Lower leg skin (tissue), 3 donors: ENCODE measurements around the gene CDK18.

Experiments
- CTCF ChIP-seq, 3 donors: fragments of 450-650 bp; IDR thresholded peaks; one replicate each; pipeline ENCODE4 v1.5.1; 2016; ENCODE audit warnings: antibody characterized with exemption in 3 of 3, mild to moderate bottlenecking in 3 of 3, moderate library complexity in 2 of 3
- POLR2A ChIP-seq, 2 donors: fragments of 450-650 bp; IDR thresholded peaks; one replicate each; pipeline ENCODE4 v1.6.1; 2016 to 2017; ENCODE audit warnings: antibody characterized with exemption in 2 of 2, mild to moderate bottlenecking in 1 of 2, moderate library complexity in 1 of 2

- TF ChIP-seq POLR2A (IDR thresholded peaks at IDR 0.05) (no peak), CTCF (IDR thresholded peaks at IDR 0.05) (no peak)
Observed at GRCh38 chr1:205577874-205578658, 73.6 kb downstream of the CDK18 start.
